HG03457 (cell line): ENCODE results near the gene ZNF583.

Experiments
- ATAC-seq: cut with Tn5 transposase; IDR thresholded peaks from one replicate; pipeline ENCODE4 v1.9.1; 2021; ENCODE audit warnings: moderate number of reproducible peaks; ENCODE audit not compliant: unreplicated experiment

ZNF583 gene

DNA sequence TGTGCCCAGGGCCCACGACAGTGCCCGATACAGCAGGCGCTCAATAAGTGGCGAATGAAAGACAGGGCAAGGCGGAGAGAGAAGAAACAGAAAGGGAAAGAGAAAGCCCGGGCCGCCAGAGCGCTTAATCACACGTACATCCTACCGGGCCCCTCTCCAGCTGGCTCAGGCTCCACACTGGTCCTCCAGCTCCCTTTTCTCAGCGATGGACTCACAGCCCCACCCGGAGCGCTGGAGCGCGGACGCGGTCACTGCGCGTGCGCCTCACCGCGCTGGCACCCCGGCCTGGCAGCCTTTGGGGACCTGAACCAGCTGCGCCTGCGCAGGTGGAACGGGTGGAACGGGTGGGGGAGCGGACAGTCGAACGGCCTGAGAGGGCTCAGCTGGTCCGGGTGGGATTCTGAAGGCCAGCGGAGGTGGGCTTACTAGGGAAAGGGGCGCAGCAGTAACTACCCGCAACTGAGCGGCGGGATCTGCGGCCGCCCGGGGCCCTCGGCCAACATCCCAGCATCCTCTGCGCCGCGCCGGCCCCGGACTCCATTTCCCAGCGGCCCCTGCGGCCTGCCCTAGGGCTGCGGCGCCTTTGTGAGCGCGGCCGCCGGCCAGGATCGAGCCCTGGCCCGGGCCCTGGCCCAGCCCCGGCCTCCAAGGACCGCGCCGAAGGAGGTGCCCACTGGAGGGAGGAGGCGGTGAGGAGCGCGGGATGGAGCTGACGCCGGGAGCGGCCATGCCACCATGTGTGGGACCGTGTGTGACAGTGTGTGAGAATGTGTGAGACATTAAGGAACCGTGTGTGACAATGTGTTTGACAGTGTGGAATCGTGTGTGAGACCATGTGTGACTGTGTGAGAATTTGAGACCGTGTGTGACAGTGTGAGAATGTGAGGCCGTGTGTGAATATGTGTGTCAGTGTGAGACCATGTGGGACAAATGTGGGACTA is at the start of gene ZNF583:
Gene ZNF583, plus strand, starts transcription at position 569 of the 941 bp plus-strand sequence. CDS start 2,783 bp downstream, outside the sequence.
- ATAC-seq, result peak; percentile 68

DNA sequence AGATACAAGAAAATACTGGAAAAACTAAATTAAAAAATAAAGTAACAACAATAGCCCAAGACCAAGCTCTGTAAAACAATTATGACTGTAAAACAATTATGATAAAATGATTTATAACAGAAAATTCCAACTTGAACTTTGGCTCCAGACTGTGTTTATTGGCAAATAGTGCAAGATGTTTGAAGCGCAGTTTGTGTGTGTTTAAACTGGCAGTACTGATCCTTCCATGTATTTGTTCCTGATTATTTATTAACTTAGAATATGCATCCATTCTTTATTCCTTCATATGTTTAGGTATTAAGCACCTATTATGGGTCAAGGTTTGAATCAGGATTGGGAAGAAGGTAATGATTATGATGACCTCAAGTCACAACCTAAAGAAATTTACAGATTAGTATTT is 48.6 kb upstream of the ZNF583 start:
- ATAC-seq, result no peak

DNA sequence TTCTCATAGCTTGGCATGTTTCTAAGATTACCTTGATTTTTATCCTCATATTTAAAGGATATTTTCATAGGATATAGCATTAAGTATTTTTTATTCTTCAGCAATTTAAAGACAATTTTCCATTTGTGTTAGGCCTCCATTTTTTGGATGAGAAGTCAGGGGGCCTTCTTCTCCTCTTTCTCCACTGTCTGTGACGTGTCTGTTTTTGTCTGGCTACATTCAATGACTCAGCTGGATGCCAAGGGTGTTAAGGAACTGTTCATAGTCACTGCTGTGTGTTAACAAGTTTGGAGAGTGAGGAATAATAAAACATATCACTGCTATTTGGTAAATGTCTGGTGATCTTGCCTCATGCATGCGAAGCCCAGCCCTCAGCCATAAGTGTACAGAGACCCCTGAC is 47.2 kb upstream of the ZNF583 start:
- no peak for ATAC-seq

DNA sequence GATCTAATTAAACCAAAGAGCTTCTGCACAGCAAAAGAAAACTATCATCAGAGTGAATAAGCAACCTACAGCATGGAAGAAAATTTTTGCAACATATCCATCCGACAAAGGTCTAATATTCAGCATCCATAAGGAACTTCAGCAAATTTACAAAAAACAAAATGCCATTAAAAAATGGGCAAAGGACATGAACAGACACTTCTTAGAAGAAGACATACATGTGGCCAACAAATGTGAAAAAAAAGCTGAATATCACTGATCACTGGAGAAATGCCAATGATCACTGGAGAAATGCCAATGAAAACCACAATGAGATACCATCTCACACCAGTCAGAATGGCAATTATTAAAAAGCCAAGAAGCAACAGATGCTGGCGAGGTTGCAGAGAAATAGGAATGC is 43.3 kb upstream of the ZNF583 start:
- ATAC-seq, result no peak

DNA sequence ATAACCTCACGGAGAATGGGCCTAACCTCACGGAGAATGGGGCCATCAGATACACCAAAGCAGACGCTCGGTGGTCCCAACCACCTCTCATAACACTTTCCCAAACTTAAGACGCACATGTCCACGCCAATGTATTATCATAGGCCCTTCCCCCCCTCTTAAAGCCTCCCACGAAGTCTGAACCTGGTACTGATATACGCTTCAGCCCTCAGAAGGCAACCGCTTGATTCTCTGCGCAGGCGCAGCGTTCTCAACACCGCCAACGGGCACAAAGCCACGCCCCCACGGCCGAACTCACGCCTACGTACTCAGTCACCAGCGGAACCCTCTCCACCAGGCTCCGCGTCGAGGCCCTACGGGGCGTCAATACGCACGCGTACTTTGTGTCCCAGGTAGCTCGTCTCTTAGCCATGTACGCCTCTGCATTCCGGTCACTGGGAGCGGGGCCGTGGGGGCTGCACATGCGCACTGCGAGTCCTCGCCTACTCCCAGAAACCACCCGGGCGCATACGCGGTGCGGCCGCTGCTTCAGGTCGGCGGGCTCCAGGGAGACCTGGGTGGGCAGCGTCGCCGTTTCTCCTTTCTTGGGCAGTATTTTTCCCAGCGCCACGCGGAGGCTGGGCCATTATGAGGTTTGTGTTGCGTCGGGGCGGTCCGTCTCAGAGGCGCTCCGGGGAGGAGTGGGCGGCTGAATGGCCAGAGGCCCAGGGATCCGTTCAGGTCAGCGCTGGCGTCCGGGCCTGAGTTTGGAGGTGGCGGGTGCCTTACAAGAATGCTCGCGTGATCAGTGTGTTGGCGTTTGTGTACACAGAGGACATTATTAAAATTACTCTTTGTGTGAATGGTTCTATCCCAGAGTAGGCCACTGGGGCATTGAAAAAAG is 36.1 kb upstream of the ZNF583 start:
- peak; percentile 81 for ATAC-seq

DNA sequence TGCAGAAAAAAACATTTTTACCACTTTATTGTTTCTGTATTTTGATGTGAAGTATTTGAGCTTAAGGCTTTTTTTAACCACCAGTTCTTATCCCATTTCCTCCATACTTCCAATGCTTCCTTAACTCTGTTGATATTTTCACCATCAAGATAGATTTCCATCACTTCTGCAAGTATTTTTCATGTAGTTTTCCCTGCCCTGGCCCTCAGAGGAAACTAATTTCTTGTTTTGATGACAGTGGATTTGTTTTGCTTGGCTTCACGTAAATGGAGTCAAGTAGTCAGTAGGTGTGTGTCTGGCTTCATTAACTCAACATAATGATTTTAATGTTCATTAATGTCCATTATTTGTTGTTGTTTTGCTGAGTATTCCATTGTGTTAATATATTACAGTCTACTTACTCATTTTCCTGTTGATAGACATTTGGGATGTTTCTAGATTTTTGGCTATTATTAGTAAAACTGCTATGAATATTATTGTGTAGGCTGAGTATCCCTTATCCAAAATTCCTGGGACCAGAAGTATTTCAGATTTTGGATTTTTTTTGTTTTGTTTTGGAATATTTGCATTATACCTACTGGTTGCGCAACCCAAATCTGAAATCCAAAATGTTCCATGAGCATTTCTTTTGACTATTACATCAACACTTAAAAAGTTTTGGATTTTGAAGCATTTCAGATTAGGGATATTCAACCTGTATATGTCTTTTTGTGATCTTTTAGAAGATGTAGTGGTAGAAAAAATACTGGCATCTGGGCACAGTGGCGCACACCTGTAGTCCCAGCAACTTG is 34.1 kb upstream of the ZNF583 start:
- ATAC-seq, result no peak

DNA sequence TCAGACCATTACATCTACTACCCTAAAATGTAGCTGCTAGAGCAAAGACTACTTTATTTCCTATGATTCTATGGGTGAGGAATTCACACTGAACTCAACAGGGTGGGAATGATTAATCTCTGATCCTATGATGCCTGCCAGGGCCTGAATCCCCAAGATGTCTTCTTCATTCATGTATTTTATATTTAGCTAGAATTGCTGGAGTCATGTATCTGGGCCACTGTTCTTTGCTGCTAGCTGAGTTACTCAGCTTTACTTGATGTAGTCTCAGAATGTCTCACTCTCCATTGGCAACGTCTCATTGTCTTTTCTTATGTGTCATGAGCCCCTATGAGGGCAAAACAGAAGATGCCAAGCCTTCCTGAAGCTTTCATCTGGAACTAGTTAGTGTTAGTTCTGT is 31.9 kb upstream of the ZNF583 start:
- ATAC-seq, result no peak

DNA sequence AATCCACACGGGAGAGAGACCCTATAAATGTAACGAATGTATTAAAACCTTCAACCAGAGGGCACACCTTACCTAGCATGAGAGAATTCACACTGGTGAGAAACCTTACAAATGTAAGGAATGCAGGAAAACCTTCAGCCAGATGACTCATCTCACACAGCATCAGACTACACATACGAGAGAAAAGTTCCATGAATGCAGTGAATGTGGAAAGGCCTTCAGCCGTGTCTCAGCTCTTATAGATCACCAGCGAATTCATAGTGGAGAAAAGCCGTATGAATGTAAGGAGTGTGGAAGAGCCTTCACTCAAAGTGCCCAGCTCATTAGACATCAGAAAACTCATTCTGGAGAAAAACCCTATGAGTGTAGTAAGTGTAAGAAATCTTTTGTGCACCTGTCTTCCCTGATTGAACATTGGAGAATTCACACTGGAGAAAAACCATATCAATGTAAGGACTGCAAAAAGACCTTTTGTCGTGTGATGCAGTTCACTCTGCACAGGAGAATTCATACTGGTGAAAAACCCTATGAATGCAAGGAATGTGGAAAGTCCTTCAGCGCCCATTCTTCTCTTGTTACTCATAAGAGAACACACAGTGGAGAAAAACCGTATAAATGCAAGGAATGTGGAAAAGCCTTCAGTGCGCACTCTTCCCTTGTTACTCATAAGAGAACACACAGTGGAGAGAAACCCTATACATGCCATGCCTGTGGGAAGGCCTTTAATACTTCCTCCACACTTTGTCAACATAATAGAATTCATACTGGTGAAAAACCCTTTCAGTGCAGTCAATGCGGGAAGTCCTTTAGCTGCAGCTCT is 26.8 kb upstream of the ZNF583 start:
- ATAC-seq, result no peak

DNA sequence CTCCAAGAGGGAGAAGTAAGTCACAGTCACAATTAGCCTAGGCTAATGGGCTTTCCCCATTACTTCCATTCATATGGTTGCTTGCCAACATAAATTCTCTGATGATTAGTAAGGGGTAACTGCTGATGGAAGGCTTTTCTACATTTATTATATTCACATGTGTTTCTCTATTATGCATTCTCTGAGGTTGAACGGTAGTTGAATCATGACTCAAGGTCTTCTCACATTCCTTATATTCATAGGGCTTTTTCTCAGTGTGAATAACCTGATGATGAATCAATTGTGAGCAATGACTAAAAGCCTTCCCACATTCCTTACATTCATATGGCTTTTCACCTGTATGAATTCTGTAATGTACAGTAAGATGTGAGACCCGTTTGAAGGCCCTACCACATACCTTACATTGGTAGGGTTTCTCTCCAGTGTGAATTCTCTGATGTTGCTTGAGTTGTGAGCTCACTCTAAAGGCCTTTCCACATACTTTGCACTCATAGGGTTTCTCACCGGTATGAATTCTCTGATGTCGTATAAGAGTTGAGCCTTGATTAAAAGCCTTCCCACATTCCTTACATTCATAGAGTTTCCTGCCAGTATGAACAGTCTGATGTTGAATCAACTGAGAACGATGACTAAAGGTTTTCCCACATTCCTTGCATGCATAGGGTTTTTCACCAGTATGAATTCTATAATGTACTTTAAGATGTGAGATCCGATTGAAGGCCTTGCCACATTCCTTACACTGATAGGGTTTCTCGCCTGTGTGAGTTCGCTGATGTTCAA is 20.1 kb upstream of the ZNF583 start:
- no peak for ATAC-seq

DNA sequence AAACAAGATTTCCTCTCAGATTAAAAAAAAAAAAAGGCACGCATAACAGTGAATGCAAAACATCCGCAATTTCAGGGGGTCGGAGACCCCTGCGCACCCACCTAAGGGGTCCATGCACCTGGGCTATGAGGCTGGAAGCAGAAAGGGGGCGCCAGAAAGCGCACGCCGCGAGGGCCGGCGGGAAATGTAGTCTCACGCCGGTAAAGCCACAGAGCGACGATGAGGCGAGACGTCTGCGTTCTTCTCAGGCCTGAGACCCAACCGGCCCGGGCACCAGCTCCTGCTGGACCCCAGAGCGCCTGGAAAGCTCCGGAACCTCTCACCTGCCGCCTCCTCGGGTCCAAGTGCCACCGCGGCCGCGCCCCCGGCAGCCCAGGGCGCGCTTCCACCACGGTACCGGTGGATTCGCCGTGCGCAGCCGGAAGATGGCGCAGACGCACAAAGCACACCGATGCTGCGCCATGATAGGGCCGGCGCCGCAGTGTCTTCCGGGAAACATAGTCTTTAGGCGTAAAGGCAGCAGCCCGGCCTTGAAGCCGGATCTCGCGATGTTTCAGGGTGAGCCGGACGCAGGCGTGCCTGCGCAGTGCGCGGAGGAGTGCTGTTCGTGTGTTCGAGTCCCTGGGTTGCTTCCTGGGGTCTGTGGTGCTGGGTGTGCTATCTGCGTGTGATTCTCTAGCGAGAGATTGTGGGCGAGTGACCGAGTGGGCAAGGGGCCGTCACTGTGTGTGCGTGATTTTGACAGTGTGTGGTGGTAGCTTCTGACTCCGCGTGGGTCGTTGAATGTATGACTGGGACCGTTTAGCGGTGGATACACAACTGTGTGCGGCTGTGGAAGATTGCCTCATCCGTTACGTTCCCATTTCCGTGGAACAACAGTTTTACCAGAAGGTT is 10.8 kb upstream of the ZNF583 start, which contains the start of gene ZNF582:
Gene ZNF582, minus strand, starts transcription at position 416 of the 894 bp plus-strand sequence. CDS start 1,782 bp downstream, outside the sequence.
- ATAC-seq, result peak; percentile 87

DNA sequence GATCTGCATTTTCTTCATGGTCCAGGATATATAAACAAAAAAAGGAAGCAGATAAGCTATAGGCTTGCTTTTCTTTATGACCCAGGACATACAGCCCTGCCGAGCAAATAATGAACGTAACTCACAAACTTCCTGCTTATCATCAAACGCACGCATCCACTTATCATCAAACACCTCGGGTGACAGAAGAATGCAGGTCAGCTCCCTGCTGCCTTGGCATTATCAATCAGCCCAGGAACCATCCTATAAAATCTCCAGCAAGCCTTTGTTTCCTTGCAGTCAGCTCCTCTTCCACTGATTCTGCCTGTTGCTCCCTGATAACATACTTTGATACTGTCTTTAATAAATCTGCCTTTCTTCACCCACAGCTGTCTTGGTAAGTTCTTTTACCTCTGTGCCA is 5.3 kb upstream of the ZNF583 start:
- no peak for ATAC-seq

DNA sequence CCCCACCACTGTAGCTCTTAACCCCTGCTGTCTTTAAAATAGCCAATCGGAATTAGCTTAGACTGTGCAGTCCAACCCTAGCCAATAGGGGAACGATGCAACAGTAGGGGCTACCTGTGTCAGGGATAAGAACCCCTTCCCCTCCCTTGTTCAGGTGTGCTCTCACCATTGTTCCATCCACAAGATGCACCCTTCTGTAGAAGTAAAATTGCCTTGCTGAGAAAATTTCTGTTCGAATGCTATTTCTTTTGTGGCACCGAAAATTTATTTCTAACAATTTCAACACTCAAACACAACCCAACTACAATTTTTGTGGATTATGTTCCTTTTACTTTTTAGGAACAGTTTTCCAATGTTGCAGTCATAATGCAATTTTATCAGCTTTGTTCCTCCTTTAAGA is 3.6 kb upstream of the ZNF583 start:
- ATAC-seq, result no peak

DNA sequence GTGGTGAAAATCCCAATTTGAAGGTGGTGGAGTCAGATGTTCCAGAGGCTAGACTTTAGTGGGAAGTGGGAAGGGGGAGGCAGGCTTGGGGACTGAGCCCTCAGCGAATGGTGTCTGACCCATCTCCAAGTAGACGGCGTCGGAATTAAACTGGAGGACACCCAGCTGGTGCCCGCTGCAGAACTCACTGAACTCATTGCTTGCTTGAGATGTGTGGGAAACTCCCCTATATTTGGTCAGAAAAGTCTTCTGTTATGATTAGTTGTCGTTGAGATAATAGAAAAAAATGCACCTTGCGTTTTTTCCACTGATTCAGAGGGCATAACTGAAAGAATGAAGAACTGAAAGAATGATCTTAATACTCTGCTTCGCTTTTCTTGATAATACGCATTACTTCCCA is 871 bp upstream of the ZNF583 start:
- ATAC-seq, result no peak

DNA sequence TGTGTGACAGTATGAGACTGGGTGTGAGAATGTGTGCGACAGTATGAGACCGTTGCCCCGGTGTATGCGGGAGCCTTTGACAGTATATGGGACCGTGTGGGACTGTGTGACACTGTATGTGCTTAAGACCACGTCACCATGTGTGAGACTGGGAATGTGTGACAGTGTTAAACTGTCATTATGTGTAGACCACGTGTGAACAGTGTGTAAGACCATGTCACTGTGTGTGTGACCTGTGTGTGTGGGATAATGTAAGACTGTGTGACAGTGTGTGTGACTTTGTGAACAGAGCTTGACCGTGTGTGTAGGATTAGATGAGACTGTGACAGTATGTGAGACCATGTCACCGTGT is 549 bp downstream of the ZNF583 start:
- no peak for ATAC-seq

DNA sequence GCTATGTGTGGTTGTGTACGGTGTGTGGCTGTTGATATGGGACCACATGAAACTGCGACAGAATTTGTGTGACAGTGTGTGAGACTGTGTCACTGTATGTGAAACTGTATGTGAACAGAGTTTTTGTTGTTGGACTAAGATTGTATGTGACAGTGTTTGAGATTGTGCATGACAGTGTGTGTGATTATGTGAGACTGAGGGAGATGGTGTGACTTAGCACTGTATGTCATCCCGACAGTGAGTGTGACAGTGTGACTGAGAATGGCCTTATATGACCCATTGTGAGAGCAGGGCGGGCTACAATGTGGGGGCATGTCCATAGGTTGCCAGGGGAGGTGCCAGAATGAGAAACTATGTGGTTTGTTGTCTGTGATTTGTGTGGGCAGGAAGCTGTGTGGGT is 930 bp downstream of the ZNF583 start:
- no peak for ATAC-seq

DNA sequence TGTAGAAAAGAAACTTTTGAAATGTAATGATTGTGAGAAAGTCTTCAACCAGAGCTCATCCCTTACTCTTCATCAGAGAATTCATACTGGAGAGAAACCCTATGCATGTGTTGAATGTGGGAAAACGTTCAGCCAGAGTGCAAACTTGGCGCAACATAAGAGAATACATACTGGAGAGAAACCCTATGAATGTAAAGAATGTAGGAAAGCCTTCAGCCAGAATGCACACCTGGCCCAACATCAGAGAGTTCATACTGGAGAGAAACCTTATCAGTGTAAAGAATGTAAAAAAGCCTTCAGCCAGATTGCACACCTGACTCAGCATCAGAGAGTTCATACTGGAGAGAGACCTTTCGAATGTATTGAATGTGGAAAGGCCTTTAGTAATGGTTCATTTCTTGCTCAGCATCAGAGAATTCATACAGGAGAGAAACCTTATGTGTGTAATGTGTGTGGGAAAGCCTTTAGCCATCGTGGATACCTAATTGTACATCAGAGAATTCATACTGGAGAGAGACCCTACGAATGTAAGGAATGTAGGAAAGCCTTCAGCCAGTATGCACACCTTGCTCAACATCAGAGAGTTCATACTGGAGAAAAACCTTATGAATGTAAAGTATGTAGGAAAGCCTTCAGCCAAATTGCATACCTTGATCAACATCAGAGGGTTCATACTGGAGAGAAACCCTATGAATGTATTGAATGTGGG is 19.3 kb downstream of the ZNF583 start:
- ATAC-seq, result no peak

DNA sequence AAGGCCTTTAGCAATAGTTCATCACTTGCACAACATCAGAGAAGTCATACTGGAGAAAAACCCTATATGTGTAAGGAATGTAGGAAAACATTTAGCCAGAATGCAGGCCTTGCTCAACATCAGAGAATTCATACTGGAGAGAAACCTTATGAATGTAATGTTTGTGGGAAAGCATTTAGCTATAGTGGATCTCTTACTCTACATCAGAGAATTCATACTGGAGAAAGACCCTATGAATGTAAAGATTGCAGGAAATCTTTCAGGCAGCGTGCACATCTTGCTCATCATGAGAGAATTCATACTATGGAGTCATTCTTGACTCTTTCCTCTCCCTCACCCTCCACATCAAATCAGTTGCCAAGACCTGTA is 19.8 kb downstream of the ZNF583 start:
- ATAC-seq, result no peak
